ENCODE measurements around the gene SDS.

Gene SDS

DNA sequence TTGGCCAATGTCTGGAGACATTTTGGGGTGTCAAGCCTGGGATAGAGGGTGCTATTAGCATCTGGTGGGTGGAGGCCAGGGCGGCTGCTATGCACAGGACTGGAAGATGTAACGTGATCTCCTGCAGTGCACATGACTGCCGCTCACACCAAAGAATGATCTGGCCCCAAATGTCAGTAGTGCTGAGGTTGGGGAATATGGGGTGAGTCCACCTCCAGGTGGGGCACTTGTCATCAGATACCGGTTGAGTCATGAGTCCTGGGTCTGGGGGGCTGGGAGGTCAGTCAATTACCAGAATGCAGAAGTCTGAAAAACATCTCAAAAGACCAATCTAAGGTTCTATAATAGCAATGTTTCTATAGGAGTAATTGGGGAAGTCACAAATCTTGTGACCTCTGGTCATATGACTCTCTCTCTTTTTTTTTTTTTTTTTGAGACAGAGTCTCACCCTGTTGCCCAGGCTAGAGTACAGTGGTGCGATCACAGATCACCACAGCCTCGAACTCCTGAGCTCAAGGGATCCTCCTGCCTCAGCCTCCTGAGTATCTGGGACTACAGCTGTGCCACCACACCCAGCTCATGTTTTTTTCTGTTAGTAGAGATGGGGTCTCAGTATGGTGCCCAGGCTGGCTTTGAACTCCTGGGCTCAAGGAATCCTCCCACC is 12.5 kb upstream of the SDS start:
- Mint-ChIP-seq H3K27ac (no peak overlapping the region), H3K27me3 (peaks cover 2% of the 10 kb centered on the region), H3K36me3 (no peaks in the 10 kb centered on the region), H3K9me3 (no peaks in the 10 kb centered on the region), H3K4me3 (no peak overlapping the region), H3K4me1 (no peaks in the 10 kb centered on the region)

GRCh38 chr12:113414519-113415038 is 10.9 kb upstream of the SDS start:
- H3K27me3 Mint-ChIP-seq = peaks cover 2% of the 10 kb centered on the region
- no peaks in the 10 kb centered on the region for H3K36me3 Mint-ChIP-seq
- H3K27ac Mint-ChIP-seq = no peak overlapping the region
- no peaks in the 10 kb centered on the region for H3K9me3 Mint-ChIP-seq
- H3K4me1 Mint-ChIP-seq = no peaks in the 10 kb centered on the region
- no peak overlapping the region for H3K4me3 Mint-ChIP-seq

DNA sequence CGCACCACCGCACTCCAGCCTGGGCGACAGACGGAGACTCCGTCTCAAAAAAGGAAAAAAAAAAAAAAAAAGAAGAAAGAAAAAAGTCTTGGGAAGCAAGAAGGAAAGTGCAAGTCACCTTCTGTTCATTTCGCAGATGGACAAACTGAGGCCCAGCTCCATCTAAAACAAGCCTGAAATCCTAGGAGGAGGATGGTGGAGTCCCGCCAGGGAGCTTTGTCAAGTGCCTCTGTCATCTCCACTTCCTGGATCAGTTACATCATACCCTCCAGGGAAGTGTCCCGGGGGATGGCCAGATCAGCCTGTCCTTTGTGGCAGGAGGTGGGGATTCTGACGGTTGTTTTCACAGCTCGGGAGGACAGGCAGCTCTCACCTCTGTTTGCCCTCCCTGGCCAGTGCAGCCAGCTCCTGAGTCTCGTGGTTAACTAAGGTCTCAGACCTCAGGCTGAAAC is 9.8 kb upstream of the SDS start:
- Mint-ChIP-seq H3K4me1 (no peaks in the 10 kb centered on the region), H3K36me3 (no peaks in the 10 kb centered on the region), H3K27me3 (peaks cover 2% of the 10 kb centered on the region), H3K9me3 (no peaks in the 10 kb centered on the region), H3K27ac (no peak overlapping the region), H3K4me3 (no peak overlapping the region)

DNA sequence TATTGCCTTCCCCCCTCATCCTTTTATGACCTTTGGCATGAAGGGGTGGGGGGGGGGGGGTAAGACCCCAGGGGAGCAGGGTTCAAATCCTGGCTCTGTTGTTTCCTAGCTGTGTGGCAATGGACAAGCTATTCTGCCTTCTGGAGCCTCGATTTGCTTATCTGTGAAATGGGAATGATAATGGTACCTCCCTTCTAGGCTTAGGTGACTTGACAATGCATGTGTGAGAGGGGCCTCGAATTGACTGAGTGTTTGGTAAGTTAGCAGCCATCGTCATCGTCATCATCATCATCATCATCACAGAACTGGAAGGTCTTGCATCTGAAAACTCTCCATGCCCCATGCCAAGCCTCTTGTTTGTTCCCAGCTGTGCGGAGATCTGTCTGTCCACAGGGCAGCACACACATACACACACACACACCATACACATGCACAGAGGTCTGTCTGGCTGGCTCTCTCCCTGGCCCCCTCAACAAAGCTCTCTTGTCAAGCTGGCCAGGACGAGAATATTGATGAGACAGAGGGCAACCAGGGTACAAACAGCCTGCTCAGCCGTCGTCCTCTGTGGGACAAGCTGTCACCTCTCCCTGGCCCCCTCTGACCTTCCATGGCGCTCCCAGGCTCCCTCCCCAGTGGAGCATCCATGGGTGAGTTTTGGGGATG is 5.9 kb upstream of the SDS start:
- no peaks in the 10 kb centered on the region for H3K36me3 Mint-ChIP-seq
- no peaks in the 10 kb centered on the region for H3K27me3 Mint-ChIP-seq
- no peak overlapping the region for H3K4me3 Mint-ChIP-seq
- no peaks in the 10 kb centered on the region for H3K9me3 Mint-ChIP-seq
- H3K27ac Mint-ChIP-seq = no peak overlapping the region
- H3K4me1 Mint-ChIP-seq = no peaks in the 10 kb centered on the region

GRCh38 chr12:113408756-113409298 is 5.1 kb upstream of the SDS start:
- Mint-ChIP-seq H3K27me3 (peaks cover 3% of the 10 kb centered on the region), H3K27ac (no peak overlapping the region), H3K4me1 (no peaks in the 10 kb centered on the region), H3K4me3 (no peak overlapping the region), H3K9me3 (no peaks in the 10 kb centered on the region), H3K36me3 (no peaks in the 10 kb centered on the region)

- peaks cover 3% of the 10 kb centered on the region for H3K27me3 Mint-ChIP-seq
- no peaks in the 10 kb centered on the region for H3K4me1 Mint-ChIP-seq
- no peak overlapping the region for H3K27ac Mint-ChIP-seq
- no peak overlapping the region for H3K4me3 Mint-ChIP-seq
- no peaks in the 10 kb centered on the region for H3K9me3 Mint-ChIP-seq
- no peaks in the 10 kb centered on the region for H3K36me3 Mint-ChIP-seq
Measured at GRCh38 chr12:113407931-113408600, 4.4 kb upstream of the SDS start.

DNA sequence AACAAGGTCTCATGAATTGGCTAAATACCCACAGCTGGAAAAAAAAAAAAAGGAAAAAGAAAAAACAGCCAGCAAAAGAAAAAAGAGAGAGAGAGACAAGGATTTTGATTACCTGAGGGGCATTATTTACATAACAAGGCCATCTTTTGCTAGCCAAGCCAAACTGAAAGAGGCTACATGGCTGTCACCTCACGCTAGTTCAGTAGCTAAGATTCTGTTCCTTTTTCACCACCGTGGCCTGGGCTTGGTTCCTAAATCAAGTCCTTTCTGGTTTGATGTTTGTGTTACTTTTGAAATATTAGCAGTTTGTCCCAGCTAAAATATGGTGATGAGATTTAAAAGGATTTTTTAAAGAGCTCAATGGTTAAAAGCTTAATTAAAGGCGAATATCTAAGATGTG is 2.0 kb upstream of the SDS start:
- Mint-ChIP-seq H3K9me3 (no peaks in the 10 kb centered on the region), H3K4me1 (no peaks in the 10 kb centered on the region), H3K4me3 (no peak overlapping the region), H3K27ac (no peak overlapping the region), H3K27me3 (peaks cover 3% of the 10 kb centered on the region), H3K36me3 (no peaks in the 10 kb centered on the region)

DNA sequence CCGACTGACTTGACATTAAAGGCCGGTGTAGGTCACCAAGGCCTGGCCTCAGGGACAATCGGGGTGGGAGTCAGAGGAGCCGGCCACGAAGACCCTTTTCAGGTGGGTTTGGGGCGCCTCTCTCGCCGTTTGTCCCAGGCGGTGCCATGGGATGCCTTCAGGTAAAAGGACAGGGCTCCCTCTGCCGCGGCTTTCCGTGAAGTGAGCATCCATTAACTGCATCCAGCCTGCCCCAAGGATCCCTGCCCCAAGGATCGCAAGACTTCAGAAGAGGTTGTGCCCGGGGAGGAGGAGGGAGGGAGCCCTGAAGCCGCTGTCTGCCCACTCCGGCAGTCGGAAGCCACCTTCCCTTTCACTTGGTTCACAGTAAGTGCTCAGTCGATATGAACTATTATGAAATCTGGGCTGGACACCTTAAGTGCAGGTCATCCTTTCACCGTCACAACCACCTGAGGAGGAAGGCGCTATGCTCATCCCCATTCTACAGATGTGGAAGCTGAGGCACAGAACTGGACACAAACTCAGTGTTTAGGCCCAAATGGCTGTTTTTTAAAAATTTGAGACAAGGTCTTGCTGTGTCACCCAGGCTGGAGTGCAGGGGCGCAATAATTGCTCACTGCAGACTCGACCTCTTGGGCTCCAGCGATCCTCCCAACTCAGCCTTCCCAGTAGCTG is 964 bp downstream of the SDS start:
- H3K36me3 Mint-ChIP-seq = no peaks in the 10 kb centered on the region
- H3K4me1 Mint-ChIP-seq = no peaks in the 10 kb centered on the region
- H3K4me3 Mint-ChIP-seq = no peak overlapping the region
- H3K27ac Mint-ChIP-seq = no peak overlapping the region
- no peaks in the 10 kb centered on the region for H3K9me3 Mint-ChIP-seq
- H3K27me3 Mint-ChIP-seq = peaks cover 3% of the 10 kb centered on the region

DNA sequence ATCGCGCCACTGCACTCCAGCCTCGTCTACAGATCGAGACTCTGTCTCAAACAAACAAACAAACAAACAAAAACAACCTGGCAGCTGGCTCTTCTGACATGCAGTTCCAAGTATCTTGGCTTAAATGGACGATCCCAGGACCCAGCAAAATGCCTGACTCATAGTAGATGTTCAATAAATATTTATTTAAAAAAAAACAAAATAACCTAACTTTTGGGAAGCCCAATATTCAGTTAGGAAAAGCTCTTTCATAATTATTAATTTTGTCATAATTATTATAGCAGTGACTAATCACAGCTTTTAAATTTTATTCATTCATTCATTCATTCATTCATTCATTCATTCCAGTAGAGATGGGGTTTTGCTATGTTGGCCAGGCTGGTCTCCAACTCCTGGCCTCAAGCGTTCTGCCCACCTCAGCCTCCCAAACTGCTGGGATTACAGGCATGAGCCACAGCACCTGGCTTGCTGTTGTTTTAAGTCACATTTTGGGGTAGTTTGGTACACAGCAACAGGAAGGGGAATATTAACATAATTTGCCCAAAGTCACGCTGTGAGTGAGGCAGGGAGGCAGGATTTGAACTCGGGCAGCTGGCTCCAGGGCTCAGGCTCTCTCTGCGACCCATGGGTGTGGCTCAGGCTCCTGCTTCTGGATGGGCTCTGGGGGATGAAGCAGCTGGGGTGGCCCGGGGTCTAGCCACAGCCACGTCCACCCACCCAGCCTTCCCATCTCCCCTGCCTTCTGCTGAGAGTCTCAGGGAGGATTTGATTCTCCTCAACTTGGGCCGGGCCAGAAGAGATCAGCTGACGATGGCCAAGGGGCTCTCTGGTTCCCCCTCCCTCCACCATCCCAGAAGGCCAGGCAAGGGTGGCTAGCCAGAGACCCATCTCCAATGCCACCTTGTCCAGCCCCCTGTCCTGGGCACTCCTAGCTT is 2.4 kb downstream of the SDS start:
- no peaks in the 10 kb centered on the region for H3K4me1 Mint-ChIP-seq
- no peak overlapping the region for H3K27ac Mint-ChIP-seq
- no peaks in the 10 kb centered on the region for H3K9me3 Mint-ChIP-seq
- no peaks in the 10 kb centered on the region for H3K36me3 Mint-ChIP-seq
- no peak overlapping the region for H3K4me3 Mint-ChIP-seq
- H3K27me3 Mint-ChIP-seq = peaks cover 3% of the 10 kb centered on the region

DNA sequence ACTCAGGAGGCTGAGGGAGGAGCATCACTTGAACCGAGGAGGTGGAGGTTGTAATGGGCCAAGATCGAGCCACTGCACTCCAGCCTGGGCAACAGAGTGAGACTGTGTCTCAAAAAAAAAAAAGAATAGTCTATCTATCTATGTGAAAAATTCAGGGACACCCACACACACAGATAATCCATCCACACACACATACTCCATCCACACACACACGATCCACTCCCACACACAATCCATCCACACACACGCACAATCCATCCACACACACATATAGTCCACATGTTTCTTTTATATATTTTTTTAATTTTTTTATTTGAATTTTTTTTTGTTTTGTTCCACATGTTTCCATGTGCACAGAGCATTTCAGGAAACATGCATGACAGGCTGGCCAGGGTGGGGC is 3.3 kb downstream of the SDS start:
- Mint-ChIP-seq H3K27ac (no peak overlapping the region), H3K4me1 (no peaks in the 10 kb centered on the region), H3K9me3 (no peaks in the 10 kb centered on the region), H3K4me3 (no peak overlapping the region), H3K36me3 (no peaks in the 10 kb centered on the region), H3K27me3 (peaks cover 3% of the 10 kb centered on the region)

GRCh38 chr12:113399490-113399889 is 4.2 kb downstream of the SDS start:
- Mint-ChIP-seq H3K4me1 (no peaks in the 10 kb centered on the region), H3K27ac (no peak overlapping the region), H3K27me3 (peaks cover 2% of the 10 kb centered on the region), H3K4me3 (no peak overlapping the region), H3K9me3 (no peaks in the 10 kb centered on the region), H3K36me3 (no peaks in the 10 kb centered on the region)

DNA sequence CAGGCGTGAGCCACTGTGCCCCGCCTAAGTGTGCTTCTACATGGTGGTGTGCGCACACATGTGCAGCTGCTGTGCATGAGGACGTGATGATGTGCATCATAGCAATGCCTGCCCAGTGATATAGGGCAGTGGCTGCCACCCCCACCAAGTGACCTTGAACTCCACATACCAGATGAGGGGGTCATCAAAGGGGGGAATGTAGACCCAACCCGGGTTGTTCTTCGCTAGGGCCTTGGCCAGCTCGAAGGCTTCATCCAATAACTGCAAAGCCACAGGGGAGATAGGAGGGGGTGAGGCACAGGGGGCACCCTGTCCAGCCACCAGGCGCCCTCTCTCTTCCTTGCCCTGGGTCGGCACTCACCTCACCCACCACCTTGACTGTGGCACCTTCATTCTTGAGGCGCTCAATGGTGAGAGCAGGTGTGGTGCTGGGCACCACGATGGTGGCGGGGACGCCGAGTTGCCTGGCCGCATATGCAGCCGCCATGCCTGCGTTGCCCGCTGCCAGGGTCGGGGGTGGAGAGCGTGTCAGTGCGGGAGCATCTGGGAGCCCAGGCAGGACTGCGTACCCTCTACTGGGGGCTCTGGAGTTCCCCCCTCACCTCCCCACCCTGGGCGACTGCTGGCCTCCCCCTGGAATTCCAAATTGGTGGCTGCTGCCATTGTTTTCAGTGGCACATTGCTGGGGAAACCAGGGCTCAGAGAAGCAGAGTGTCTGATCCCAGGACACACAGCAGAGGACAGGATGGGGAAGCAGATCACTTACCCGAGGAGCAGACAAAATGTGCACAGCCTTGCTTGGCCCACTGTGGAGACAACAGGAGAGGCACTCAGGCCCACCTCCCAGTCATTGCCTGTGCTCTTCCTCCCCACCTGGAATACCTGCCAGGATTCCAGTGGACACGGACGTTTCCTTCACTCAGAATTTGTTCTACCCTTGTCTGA is 5.1 kb downstream of the SDS start:
- no peak overlapping the region for H3K27ac Mint-ChIP-seq
- H3K4me3 Mint-ChIP-seq = no peak overlapping the region
- no peaks in the 10 kb centered on the region for H3K9me3 Mint-ChIP-seq
- H3K27me3 Mint-ChIP-seq = no peaks in the 10 kb centered on the region
- H3K4me1 Mint-ChIP-seq = no peaks in the 10 kb centered on the region
- H3K36me3 Mint-ChIP-seq = no peaks in the 10 kb centered on the region

DNA sequence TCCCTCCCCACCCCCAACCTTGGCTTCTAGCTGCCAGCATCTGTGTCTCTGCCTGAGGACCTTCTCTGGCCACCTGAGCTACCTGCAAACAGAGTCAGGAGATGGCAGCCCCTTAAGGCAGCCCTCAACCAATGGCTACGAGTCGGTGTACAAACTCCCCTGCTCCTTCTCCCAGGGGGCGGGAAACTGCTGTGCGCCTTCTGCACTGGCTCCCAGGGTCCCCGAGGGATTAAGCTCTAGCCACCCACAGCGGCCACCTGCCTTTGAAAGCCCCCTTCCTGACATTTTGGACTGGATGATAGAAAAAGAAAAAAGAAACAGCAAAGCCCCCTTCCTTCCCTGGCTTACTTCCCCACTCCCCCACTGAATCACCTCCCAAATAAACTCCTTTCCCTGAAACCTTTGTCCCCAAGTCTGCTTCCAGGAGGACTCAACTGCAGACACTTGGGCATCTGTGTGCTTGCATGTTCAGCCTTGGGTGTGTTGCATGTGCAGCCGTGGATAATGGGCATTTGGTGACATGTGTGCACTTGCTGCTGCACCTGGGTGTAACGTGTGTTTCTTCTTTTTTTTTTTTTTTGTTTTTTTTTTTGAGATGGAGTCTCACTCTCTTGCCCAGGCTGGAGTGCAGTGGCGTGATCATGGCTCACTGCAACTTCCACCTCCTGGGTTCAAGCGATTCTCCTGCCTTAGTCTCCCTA is 6.0 kb downstream of the SDS start:
- H3K27ac Mint-ChIP-seq = no peak overlapping the region
- H3K36me3 Mint-ChIP-seq = peaks cover 3% of the 10 kb centered on the region
- no peak overlapping the region for H3K4me3 Mint-ChIP-seq
- H3K27me3 Mint-ChIP-seq = no peaks in the 10 kb centered on the region
- H3K4me1 Mint-ChIP-seq = no peaks in the 10 kb centered on the region
- H3K9me3 Mint-ChIP-seq = no peaks in the 10 kb centered on the region
